ENCODE results near the gene GRIPAP1. TPM values are rescaled to one million over a fixed set of nuclear protein-coding genes. Genes with fewer than 3 reads are reported as not detected.

The GRIPAP1 gene
- total RNA-seq, 1 donor from 2014 or later: 89.9 TPM

DNA sequence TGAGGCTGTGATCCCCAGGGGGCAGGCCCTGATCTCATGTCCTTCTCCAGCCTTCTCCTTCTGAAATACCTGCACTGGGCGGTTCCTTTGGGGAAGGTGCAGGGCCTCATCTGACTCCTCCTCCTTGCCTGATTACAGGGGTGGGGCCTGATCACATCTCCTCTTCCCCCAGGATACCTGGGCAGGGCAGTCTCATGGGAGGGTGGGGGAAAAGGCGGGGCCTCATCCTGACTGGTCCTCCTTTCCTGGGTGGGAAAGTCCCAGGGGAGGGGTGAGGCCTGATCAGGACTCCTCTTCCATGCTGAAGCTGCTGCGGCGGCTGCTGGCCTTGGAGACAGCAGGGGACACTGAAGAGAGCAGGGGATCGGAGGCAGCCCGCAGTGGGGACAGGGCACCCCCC lies 27.8 kb upstream of the GRIPAP1 start:
- H3K27ac Mint-ChIP-seq: no peak overlapping the region
- H3K4me1 Mint-ChIP-seq (ENCODE audit: low read depth): peaks cover 2% of the 10 kb centered on the region
- no peak for TF ChIP-seq CTCF (IDR thresholded peaks at IDR 0.05; ENCODE audit: unreplicated experiment)
- DNase-seq (ENCODE audit: low spot score, unreplicated experiment): no peak
- peaks cover 4% of the 10 kb centered on the region for H3K9me3 Mint-ChIP-seq (ENCODE audit: low read depth)
- no peaks in the 10 kb centered on the region for H3K27me3 Mint-ChIP-seq
- H3K36me3 Mint-ChIP-seq (ENCODE audit: insufficient read depth): peaks cover 20% of the 10 kb centered on the region
- no peak overlapping the region for H3K4me3 Mint-ChIP-seq (ENCODE audit: low read depth)

- no peak overlapping the region for H3K4me3 Mint-ChIP-seq (ENCODE audit: low read depth)
- H3K27ac Mint-ChIP-seq: no peak overlapping the region
- H3K27me3 Mint-ChIP-seq: no peaks in the 10 kb centered on the region
- no peaks in the 10 kb centered on the region for H3K9me3 Mint-ChIP-seq (ENCODE audit: low read depth)
- peaks cover 4% of the 10 kb centered on the region for H3K36me3 Mint-ChIP-seq (ENCODE audit: insufficient read depth)
- no peak for TF ChIP-seq CTCF (IDR thresholded peaks at IDR 0.05; ENCODE audit: unreplicated experiment)
- H3K4me1 Mint-ChIP-seq (ENCODE audit: low read depth): no peaks in the 10 kb centered on the region
- no peak for DNase-seq (ENCODE audit: low spot score, unreplicated experiment)
Observed at GRCh38 chrX:49019599-49020249, 17.7 kb upstream of the GRIPAP1 start.

DNA sequence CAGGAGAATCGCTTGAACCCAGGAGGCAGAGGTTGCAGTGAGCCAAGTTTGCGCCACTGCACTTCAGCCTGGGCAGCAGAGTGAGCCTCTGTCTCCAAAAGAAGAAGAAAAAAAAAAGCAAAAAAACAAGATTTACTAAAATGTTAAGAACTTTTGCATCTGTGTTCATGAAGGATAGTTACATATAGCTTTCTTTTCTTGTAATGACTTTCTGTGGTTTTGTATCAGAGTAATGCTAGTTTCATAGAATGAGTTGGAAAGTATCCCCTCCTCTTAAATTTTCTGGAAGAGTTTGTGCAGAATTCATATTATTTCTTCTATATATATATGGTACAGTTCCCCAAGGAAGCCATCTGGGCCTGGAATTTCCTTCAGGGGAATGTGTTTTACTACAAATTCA lies 17.0 kb upstream of the GRIPAP1 start:
- Mint-ChIP-seq H3K27me3 (no peaks in the 10 kb centered on the region), H3K4me3 (ENCODE audit: low read depth) (no peak overlapping the region), H3K27ac (no peak overlapping the region), H3K36me3 (ENCODE audit: insufficient read depth) (no peaks in the 10 kb centered on the region), H3K9me3 (ENCODE audit: low read depth) (no peaks in the 10 kb centered on the region), H3K4me1 (ENCODE audit: low read depth) (no peaks in the 10 kb centered on the region)
- no peak for DNase-seq (ENCODE audit: low spot score, unreplicated experiment)
- TF ChIP-seq CTCF (IDR thresholded peaks at IDR 0.05; ENCODE audit: unreplicated experiment): no peak

DNA sequence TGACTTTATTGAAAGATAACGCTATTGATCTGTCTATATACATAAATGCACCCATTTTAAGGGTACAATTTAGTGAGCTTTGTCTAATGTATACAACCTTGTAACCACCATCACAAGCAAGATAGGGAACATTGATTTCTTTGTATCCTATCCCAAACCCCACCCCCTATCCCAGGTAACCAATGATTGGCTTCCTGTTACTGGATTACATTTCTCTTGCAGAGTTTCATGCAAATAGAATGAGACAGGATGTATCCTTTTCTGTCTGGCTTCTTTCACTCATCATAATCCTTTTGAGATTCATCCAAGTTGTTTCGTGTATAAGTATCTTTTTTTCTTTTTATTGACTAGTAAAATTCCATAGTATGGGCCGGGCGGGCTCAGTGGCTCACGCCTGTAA lies 1.6 kb upstream of the GRIPAP1 start:
- TF ChIP-seq CTCF (IDR thresholded peaks at IDR 0.05; ENCODE audit: unreplicated experiment): no peak
- Mint-ChIP-seq H3K9me3 (ENCODE audit: low read depth) (peaks cover 7% of the 10 kb centered on the region), H3K4me3 (ENCODE audit: low read depth) (peak overlapping the region; percentile 37), H3K27me3 (no peaks in the 10 kb centered on the region), H3K27ac (no peak overlapping the region), H3K4me1 (ENCODE audit: low read depth) (peaks cover 11% of the 10 kb centered on the region), H3K36me3 (ENCODE audit: insufficient read depth) (no peaks in the 10 kb centered on the region)
- no peak for DNase-seq (ENCODE audit: low spot score, unreplicated experiment)

DNA sequence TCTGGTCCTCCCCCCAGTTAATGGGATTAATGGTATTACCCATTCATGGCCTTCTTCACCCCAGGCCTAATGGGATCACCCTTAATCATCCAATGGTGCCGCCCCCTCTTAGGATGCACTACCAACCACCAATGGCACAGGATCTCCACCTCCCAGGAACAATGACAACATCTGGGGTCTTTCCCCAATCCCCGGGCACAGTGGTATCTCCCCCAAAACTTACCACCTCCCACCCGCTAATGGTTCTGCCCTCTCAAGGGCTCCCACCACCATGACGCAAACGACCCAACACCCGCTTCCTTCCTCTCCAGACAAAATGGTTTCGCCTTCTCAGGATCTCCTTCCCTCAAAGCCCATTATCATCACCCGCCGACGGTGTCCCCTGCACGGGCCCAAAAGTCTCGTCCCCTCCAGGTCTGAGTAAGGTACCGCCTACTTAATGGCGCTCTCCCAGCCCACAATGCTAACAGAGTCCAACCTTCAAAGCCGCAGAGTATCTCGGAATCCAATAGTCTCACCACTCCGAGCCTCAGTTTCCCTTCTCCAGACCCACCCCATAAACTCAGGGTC lies 458 bp downstream of the GRIPAP1 start:
- TF ChIP-seq CTCF (IDR thresholded peaks at IDR 0.05; ENCODE audit: unreplicated experiment): no peak
- Mint-ChIP-seq H3K4me3 (ENCODE audit: low read depth) (peak overlapping the region; percentile 99), H3K4me1 (ENCODE audit: low read depth) (peaks cover 10% of the 10 kb centered on the region), H3K27ac (peak overlapping the region; percentile 97), H3K27me3 (no peaks in the 10 kb centered on the region), H3K36me3 (ENCODE audit: insufficient read depth) (peaks cover 11% of the 10 kb centered on the region), H3K9me3 (ENCODE audit: low read depth) (peaks cover 19% of the 10 kb centered on the region)
- no peak for DNase-seq (ENCODE audit: low spot score, unreplicated experiment)
